GM06990 (cell line): ENCODE data around the gene CACNA1C.

Experiments used
- DNase-seq: peaks from one replicate; pipeline ENCODE4 v3.0.0-alpha.2; 2011; ENCODE audit not compliant: insufficient read length; ENCODE audit errors: extremely low read depth
- H3K27me3 ChIP-seq: replicated peaks from 2 replicates; pipeline ENCODE4 v1.6.0; 2011; ENCODE audit warnings: low read length; ENCODE audit not compliant: control insufficient read depth, insufficient read depth
- H3K36me3 ChIP-seq: 2 replicates; pipeline ENCODE4 v1.5.1; 2011; ENCODE audit warnings: low read length; ENCODE audit not compliant: control insufficient read depth, insufficient read depth
- H3K4me3 ChIP-seq: replicated peaks from 2 replicates; pipeline ENCODE4 v1.5.1; 2011; ENCODE audit warnings: low read depth, mild to moderate bottlenecking, control low read depth, low read length
- CTCF ChIP-seq: IDR thresholded peaks from 2 replicates; pipeline ENCODE4 v1.5.1; 2011; ENCODE audit warnings: low read length, control low read depth, mild to moderate bottlenecking, inconsistent platforms; ENCODE audit not compliant: insufficient read depth, poor library complexity, severe bottlenecking

CACNA1C gene

GRCh38 chr12:2412305-2412643 is 359.5 kb downstream of the CACNA1C start:
- H3K4me3 ChIP-seq, result no peak overlapping the region
- DNase-seq, result no peak
- no peak for TF ChIP-seq CTCF
- peaks cover 1% of the 10 kb centered on the region; the same call in 1 of the 2 replicates for H3K27me3 ChIP-seq
- no peaks in the 10 kb centered on the region for H3K36me3 ChIP-seq

GRCh38 chr12:2413301-2413700 is 360.5 kb downstream of the CACNA1C start:
- Histone ChIP-seq H3K4me3 (no peak overlapping the region), H3K36me3 (no peaks in the 10 kb centered on the region), H3K27me3 (peaks cover 1% of the 10 kb centered on the region; the same call in 1 of the 2 replicates)
- TF ChIP-seq CTCF, result no peak
- DNase-seq, result no peak

- TF ChIP-seq CTCF, result no peak
- H3K4me3 ChIP-seq, result no peak overlapping the region
- H3K27me3 ChIP-seq, result peaks cover 1% of the 10 kb centered on the region; the same call in 1 of the 2 replicates
- no peak for DNase-seq
- H3K36me3 ChIP-seq, result no peaks in the 10 kb centered on the region
These were observed 361.4 kb downstream of the CACNA1C start for GRCh38 chr12:2413999-2414792.

- TF ChIP-seq CTCF, result no peak
- no peak for DNase-seq
- H3K4me3 ChIP-seq, result no peak overlapping the region
- peaks cover 1% of the 10 kb centered on the region; the same call in 1 of the 2 replicates for H3K27me3 ChIP-seq
- H3K36me3 ChIP-seq, result no peaks in the 10 kb centered on the region
These were observed 362.2 kb downstream of the CACNA1C start for GRCh38 chr12:2414810-2415567.

GRCh38 chr12:2415568-2415944 is 362.8 kb downstream of the CACNA1C start:
- H3K4me3 ChIP-seq, result no peak overlapping the region
- no peak for TF ChIP-seq CTCF
- no peak for DNase-seq
- no peaks in the 10 kb centered on the region for H3K36me3 ChIP-seq
- peaks cover 1% of the 10 kb centered on the region; the same call in 1 of the 2 replicates for H3K27me3 ChIP-seq
